Measurements from ENCODE around the gene RNF125.

GRCh38 chr18:31980863-31981262 is 37.8 kb upstream of the RNF125 start:
- no peak for TF ChIP-seq FOXK2 (IDR thresholded peaks at IDR 0.05)
- no peak for TF ChIP-seq TARDBP (IDR thresholded peaks at IDR 0.05)

All from HEK293T (cell line).